ENCODE measurements around the gene PIMREG.

PIMREG gene

DNA sequence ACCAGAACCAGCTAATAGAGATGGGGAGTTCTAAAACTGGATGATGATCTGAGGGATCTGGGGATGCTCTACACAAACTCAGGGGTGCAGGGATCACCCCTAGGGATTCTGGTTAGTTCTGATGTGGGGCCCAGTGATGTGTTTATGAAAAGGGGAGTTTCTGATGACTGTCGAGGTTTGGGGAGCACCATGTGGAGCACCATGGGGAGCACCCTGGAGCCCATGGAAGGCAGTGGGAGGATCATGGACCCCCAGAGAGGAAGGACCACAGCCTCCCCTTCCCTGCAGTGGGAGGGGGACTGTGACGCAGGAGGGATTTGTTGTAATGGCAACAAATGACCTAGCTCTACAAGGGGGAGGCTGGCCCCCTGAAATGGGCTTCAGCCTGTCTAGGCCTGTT, 18.4 kb downstream of the PIMREG start:
- FAIRE-seq = no peak

DNA sequence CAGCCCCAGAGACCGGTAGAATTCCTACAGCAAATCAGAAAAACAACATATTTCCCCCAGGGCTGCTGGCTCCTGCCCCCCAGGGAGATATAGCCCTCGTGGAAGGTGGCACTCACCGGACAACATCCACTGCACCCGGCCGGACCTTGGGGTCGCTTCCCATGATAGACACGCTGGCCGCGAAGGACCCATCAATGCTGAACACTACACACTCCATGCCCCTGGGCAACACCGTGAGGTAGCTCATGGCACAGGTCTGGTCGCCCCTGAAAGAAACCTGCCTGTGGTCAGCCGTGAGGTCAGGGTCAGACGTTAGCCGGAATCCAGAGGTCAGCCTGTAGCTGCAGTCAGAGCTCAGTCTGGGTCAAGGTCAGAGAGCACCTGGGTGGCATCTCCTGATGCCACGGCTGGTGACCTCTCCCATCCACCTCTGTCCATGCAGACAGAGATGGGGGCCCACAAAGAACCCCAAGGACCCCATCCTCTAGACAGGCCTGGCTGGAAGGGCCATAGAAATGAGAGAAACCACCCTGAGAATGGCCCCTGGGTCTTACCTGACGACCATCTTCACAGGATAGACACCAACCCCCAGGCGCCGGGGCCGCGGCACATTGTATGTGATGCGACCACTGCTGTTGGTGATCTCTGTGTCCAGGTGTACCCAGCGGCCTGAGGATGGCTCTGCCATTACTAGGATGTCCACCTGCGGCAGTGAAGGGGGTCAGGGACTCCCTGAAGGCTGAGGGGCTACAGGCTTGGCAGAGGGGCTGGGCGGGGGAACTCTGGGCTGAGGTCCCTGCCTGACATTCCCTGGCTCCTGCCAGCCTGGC, 19.6 kb downstream of the PIMREG start:
- FAIRE-seq = no peak

DNA sequence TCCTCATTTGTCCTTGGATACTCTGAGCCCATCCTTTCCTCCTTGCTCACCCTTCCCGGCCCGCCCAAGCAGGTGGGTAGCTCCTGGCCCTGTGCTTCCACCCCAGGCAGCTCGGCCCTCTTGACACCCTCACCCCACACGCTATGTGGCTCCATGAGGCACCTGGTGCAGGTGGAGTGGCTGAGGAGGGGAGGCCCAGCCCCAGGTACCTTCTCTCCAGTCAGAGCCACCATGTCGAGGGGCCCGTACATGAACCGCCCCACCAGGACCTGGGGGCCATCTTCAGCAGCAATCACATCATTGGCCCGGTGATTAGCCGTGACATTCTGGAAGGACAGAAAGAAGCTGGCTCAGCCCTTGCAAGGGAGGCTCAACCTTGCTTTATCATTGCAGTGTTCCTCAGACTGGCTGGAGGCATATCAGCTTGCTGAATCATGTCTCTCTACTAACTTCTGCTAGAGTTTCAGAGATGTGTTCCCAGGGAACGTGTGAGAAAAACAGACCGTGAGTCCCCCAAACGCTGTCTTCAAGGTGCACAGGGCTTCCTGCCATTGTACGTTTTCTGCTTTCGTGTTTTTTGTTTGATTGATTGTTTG, 20.3 kb downstream of the PIMREG start:
- no peak for FAIRE-seq

DNA sequence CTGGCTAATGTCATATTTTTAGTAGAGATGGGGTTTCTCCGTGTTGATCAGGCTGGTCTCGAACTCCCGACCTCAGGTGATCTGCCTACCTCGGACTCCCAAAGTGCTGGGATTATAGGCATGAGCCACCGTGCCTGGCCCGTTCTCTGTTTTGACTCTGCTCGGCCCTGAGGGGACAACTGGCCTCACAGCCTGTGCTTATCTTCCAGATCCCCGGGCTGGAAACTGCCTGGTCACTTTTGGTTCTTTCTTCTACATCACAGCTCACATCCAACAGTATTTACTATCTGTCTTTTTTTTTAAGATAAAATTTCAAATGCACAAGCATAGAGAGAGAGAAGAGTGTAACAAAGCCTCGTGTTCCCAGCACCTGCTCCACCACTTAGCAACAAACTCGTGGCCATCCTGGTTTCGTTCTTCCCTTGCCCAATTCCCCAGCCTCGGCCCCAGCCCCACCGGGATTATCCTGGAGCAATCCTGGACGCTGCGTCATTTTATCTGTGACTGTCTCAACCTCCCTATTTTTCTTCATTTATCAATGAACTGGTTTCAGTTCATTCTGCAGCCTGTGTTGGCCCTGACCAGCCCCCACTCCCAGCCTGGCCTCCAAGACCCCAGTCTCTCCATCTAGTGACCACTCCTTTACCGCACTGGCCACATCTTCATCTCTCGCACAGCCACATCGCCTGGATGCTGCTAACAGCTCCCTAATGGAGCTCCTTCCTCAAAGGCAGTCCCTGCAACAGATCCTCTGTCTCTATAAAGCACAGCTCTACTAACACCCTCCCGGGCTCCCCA, 21.1 kb downstream of the PIMREG start:
- FAIRE-seq = no peak

DNA sequence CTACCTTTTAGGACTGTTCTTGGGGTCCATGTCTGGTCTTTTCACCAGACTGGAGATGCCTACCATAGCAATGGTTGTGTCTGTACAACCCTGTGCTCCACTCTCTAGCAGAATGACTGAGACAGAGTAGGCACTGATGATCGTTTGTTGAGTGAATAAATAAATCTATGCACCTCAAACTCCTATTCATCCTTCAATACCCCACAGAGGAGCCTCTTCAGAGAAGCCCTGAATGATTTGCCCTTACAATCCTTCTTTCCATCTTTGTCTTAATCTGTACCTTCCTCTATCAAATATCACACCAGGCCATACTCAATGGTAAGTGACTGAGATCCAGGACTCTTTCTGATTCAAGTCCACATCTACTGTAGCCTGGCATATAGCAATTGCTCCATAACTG, 23.3 kb downstream of the PIMREG start:
- FAIRE-seq = no peak

DNA sequence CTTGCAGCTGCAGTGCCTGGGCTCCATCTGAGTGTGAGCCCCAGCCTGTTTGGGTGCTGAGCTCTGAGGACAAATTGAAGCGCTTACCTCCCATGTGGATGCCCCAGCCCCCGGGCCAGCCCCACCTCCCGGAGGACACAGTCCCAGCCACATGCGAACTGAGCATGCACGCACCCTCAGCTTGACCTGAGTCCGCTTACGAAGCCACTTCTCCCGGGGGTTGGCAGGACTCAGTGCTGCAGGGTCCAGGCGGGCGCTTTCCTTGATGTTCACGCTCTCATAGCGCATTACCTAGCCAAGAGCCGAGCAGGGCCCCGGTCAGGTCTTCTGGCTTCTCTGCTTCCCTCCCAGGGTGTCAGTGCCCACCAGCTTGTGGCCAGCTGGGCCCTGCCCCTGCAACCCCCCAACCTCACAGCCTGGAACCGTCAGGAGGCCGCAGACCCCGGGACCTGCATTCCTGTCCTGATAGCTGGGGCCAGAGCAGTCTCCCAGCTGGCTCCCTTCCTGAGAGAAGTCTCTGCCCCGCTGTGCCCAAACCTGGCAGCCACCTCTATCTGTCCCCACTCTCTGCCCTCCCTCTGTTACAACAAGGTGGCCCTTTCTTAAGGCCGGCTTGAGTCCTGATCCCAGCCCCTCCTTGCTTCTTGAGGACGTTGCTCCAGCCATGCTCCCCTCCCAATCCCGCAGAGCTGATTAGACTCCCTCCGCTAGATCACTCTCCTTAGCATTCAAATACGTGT, 24.0 kb downstream of the PIMREG start:
- FAIRE-seq = no peak

DNA sequence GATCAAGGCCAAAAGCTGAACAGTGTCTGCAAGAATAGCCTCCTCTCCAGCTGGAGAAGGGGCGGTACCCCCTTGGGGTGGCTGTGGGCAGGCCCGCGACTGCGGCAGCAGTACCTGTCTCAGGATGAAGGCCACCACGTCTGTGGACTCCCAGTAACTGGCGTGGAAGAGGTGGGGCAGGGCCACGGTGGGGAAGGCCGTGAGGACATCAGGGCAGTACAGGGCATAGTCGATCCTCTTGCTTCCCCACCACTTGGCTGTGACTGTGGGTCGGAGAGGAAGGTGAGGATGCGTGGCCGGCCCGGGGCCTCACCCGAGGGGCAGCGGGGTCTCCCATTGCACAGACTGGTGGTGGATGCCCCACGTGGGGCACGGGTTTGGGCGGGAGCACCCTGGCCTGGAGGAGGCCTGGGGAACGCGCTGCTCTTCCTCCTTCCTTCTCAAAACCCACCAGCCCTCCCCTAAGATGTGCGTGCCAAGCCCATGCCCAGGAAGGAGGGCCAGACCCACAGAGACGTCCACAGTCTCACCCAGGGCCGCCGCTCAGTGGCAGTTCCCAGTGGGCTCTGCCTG, 26.0 kb downstream of the PIMREG start:
- no peak for FAIRE-seq

DNA sequence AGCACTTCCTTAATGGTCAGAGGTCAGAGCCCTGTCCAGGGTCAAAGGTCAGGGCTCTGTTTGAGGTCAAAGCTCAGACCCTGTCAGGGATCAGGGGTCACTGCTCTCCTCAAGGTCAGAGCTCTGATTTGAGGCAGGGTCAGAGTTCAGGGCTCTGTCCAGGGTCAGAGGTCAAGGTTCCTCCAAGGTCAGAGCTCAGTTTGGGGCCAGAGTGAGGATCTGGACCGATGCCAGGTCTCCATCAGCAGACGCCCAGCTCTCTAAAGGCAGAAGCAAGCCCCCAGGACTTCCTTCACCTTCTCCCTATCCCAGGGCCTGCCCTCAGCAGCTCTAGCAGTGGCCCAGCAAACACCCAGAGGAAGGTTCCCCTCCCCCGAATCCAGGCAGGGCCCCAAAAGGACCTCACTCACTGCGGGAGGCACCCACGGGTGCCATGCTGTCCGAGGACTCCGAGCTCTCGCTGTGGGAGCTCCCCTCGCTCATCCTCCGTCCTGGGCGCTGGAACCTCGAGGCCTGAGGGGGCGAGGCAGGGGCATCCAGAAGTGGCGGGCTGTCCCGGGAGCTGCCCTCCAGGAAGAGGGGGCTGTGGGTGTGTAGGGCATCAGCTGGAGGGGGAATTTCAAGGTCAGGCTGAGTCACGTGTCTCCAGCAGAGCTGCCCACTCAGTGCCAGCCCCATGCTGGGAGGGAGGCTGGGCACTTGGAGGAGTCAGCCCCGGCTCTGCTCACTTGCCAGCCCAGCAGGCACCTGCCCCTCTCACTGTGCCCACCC, 26.7 kb downstream of the PIMREG start:
- FAIRE-seq = no peak

DNA sequence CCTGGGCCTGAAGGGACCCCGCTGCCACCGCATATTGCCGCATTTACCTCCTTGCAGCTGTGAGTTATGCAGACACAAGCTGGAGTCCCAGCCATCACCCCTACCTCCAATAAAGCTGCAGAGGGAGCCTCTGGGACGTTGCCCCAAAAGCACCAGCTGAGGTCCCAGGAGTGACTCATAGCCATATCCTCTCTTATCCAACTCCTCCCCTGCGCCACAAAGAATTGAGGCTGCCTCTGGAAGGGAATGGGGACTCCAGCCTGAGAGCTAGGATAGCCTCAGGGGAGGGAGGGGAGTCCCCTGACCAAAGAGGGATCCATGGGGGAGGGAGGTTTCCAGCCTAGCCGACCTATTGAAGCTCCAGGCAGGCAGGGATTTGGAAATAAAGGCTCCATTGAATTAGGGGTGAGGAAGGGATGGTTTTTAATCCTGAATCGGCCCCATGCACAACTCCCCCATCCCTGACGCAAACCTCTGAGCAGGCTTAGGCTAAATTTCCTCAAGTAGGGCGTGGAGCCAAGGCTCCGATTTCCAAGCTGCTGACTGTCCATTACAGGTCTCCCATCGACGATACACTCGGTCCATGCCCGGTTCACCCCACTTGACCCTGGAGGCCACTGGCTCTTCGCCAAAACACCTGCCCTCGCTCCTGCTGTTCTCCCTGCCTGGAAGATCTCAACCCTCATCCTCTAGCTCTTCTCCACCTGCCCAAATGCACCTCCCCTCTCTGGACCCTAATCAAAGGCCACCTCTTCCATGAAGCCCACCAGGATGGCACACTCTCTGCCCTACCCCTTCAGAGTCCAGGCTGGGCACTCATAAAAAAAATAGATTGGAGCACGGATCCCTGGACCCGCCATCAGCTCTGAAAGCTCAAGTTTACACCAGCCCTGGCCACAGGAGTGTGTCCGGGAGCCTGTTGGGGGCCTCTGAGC, 27.5 kb downstream of the PIMREG start:
- no peak for FAIRE-seq

DNA sequence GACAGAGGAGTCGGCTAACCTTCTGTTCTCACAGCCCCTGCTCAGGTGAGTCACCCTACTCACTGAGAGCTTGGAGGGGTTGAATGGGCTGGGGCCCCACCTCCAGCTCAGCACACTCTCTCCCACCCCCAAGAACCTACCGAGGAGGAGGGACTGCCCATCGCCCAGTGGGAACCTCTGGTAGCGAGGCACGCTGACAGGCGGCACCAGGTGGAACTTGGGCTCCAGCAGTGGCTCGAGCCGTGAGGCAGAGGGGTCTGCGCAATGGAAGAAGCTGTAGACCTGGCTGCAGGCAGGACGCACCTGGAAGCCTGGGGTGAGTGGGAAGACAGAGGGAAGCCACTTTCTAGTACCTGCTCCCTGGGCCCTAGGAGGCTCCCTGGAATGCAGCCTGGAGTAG, 28.3 kb downstream of the PIMREG start:
- FAIRE-seq = no peak

DNA sequence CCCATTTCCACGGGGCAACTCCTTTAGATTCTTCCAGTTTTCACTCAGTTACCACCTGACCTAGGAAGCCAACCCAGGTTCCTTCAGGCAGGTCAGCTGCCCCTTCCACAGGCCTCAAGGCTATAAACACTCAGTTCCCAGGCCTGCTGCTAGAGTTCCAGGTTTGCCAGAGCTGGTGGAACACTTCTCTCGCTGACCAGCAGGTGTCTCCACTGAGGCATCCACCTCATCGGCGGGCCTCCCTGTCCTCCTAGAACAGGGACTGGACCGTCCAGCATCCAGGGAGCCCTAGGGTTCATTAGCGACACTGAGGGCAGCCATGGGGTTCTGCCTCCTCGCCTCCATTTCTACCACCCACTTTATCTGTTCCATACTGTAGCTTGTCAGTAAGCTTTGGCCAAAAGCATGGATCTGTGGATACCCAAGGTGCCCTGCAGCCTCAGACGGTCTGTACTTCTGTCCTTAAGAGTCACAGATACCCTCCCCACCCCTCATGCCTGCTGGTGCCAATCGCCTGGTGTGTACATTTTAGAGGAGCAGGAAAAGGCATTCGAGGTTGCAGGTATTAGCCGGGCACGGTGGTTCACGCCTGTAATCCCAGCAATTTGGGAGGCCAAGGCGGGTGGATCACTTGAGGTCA, 29.0 kb downstream of the PIMREG start:
- no peak for FAIRE-seq

DNA sequence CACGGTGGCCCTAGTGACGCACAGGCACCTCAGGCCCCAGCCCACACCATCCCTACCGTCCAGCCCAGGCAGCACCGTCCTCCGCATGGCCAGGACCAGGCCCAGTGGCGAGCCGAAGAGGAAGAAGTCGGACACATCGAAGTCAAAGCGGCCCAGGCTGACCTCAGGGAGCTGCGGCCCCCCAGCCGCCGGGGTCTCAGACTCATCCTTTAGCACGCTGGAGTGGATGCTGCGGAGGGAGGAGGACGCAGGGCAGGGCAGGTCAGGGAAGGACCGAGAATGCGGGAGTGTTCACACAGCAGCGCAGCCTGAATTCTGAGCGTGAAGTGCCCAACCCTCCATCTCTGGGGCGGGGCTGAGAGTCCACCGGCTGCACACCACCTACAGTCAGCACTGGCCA, 30.1 kb downstream of the PIMREG start:
- no peak for FAIRE-seq

DNA sequence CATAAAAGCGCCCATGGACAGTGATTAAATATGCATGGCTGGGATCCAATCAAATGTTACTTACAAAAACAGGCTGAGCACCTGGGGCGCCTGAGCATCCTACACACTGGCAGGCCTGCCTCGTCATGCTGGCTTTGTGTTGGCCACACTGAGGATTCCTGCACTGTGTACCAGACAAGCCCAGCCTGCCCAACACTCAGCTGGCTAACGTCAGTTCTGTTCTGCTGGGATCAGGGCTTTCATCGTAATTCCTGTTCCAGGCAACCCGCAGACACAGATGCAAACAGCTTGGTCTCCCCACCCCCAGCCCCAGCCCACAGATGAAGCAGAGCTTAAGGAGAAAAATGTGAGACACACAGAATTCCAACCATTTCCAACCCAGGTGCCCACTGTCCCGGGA, 30.7 kb downstream of the PIMREG start:
- FAIRE-seq = no peak

DNA sequence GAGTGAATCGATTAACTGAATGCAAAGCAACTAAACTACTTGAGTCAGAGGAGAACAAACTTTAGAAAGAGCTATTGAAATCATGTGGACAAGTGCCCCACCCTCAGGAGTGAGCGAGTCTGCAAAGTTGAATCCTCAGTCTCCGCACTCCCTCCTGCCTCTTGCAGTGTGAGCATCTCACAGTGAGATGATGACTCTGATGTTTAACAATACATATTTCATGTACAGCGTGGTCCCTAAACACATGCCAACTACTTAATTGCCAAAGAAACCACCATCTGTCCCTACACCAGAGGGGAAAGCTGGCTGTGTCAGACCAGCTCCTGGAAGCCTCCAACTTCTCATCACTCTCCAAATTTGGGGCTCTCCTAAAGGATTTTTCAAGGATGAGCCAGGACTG, 31.2 kb downstream of the PIMREG start:
- no peak for FAIRE-seq

DNA sequence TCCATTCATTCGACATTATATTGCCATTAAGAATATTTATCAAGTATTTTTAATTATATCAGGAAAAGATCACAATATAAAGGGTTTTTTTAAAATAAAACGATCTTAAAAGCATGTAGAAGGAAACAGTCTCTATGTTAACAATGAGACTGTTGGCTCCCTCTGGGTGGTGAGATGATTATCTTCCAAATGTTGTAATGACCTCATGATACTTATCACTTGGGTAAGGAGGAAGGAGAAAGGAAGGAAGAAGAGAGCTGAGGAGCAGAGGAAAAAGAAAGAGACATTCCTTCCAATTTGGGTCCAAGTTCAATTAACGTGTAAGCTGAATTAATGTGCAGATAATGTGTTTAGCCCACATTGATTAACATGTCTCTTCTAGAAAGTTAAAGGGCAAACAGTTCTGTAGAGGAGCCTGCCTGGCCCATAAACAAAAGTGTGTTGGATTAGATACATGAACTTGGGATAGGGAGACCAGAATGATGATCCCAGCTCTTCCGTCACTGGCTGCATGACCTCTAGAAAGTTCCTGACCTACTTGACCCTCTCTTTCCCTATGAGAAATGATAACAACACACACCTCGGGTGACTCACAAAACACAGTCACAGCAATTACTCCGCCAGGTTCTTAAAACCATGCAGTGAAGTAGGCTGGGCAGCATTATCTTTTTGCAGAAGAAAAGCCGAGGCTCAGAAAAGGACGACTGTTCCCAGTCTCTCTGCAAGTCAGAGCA, 32.0 kb downstream of the PIMREG start:
- no peak for FAIRE-seq

DNA sequence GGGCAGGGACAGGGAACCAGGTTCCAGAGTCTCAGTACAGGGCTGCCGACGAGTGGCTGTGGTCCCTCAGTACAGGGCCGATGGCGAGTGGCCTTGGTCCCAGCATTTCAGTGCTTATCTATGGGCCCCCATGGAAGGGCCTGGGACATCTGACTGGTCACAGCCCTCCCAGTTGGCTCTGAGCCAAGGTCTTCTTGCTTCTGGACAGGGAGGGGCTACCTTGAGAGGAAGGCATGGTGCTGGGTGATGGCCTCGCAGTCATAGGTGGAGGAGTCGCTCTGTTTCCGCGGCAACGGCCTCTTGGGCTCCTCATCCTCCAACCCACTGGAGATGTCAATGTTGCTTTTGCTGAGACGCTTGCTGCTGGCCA, 32.5 kb downstream of the PIMREG start:
- no peak for FAIRE-seq

DNA sequence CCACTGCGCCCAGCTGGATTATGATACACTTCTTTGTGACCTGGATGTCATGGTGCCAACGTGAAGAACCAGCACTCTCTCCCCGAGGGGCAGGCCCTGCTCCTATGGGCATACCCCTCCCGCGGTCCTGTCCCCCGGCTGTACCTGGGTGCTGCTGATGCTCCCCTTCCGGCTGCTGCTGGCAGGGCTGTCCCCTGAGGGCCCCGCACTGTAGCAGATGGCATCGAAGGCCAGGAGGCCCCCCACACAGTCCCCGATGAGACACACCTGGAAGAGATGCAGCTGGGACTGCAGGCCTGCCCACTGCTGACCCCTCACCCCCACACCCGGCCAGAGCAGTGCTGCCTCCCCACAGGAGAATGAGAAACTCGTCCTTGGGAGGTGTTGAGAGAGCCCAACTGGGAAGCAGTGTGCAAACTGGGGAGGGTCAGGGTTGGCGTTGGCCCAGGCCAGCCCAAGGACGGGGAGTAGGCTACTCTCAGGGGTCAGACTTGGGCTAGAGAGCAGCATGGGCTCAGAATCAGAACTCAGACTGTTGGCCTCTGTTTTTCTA, 33.7 kb downstream of the PIMREG start:
- FAIRE-seq = no peak

DNA sequence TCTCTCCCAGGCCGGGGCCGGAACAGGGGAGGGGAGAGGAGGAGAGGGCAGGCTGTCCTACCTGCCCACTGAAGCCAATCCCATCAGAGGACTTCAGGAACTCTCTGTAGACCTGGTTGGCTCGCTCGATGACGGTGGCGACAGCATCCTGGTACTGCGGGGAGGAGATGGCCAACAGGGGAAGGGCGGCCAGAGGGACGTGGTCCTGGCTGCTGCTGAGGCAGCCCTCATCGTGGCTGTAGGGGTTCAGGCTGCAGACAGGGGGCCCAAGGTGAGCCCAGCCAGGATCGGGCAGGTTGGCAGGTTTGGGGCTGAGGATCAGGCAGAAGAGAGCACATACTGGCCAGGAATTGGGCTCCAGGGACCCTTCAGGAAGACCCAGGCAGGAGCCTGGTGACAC, 34.2 kb downstream of the PIMREG start:
- no peak for FAIRE-seq

DNA sequence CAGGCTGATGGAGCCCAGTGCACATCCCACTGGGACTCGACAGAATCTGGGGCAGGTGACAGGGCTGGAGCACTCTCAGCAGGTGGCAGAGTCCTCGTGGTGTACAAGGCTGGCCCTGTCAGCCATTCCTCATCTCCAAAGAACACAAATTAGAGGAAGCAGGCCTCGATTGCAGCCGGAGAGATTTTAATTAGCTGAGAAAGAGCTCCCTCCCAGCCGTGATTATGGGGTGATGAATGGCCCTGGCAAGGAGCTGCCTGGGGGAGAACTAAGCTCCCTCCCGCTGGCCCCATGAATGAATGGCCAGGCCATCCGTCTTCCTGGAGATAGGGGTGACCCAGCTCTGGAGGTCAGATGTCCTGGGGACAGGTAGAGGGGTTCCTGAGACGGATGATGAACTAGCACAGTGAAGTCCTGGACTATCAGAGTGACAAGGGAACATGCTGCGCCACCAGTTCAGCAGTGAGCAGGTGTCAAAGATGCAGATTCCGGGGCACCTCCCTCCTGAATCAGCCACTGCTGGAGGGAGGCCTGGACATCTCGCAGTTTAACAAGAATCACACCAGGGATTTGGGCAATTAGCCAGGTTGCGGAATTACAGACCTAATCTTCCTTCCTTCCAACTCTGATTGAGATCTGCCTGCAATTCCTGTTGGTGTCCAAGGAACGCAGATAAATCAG, 35.5 kb downstream of the PIMREG start:
- no peak for FAIRE-seq

Data from colon (tissue), 2 donors.